ENCODE measurements around the gene KRTAP19-7.

Gene KRTAP19-7, protein sequence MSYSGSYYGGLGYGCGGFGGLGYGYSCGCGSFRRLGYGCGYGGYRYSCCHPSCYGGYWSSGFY

GRCh38 chr21:30561264-30561895 lies at the start of gene KRTAP19-7:
KRTAP19-7 (minus strand) TSS chr21:30561314; CDS start chr21:30561289, 25 bp downstream.
- DNase-seq = no peak

DNA sequence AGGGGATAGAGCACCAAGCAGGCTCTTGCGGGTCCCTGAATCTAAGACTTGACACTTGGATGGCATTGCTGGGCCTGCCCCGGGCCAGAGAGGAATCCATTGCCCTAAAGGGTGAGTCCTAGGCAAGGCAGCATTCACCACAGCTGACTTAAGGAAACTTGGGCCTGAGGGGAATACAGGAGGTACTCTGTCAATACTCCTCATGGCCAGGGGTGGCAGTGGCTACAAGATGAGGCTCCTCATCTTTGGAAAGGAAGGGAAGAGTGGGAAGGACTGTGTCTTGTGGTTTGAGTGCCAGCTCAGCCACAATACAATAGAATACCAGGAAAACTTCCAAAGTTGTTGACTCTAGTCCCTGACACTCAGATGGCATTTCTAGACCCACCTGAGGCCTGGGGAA lies 44.9 kb upstream of the KRTAP19-7 start:
- no peak for DNase-seq

GRCh38 chr21:30600787-30601186 lies 39.7 kb upstream of the KRTAP19-7 start, which contains the start of gene KRTAP22-1:
KRTAP22-1 (plus strand) TSS chr21:30601087.
- DNase-seq = no peak

- DNase-seq = no peak
These were observed 37.7 kb upstream of the KRTAP19-7 start, which contains the start of gene KRTAP6-2 for GRCh38 chr21:30598802-30599201. KRTAP6-2 (minus strand) TSS chr21:30598902; CDS start chr21:30598874, 28 bp downstream.

DNA sequence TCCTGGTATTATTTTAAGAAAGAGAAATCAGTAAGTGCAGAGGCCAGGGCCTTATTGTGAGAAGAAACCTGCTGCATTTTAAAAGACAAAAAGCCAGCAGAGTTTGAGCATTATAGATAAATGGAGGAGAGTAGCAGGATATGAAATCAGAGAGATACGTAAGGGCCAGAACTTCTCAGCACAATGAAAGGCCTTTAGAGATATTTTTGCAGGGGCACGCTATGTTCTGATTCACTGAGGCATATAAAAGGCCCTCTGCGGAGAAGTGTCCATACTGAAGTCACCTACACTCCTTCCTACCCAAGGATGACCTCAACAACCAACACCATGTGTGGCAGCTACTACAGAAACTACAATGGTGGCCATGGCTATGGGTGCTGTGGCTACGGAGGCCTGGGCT lies 31.0 kb upstream of the KRTAP19-7 start, which contains the start of gene KRTAP6-3:
KRTAP6-3 (plus strand) TSS at position 301 of the 400 bp plus-strand sequence; CDS start at position 307, 6 bp downstream.
- DNase-seq = no peak

DNA sequence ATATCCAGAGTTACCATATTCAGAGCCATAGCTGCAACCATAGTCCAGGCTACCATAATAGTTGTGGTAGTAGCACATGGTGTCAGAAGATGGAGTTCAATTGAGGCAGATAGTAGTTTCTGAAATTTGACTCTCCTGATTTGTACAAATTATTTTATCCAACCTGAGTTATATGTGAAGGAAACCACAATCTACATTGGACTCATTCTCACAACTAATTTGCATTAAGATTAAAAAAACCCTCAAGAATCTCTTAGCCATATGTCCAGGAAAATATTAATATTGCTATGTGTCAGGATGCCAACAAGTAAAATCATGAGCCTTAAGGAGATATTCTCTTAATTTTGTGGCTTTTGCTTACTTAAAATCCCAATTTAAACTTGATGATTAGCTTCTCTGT lies 29.2 kb upstream of the KRTAP19-7 start, which contains the start of gene KRTAP22-2:
KRTAP22-2 (minus strand) TSS at position 101 of the 400 bp plus-strand sequence.
- no peak for DNase-seq

- DNase-seq = no peak
These were observed 21.8 kb upstream of the KRTAP19-7 start for GRCh38 chr21:30582870-30583269.

- DNase-seq = no peak
These were observed 19.0 kb upstream of the KRTAP19-7 start for GRCh38 chr21:30580132-30580531.

DNA sequence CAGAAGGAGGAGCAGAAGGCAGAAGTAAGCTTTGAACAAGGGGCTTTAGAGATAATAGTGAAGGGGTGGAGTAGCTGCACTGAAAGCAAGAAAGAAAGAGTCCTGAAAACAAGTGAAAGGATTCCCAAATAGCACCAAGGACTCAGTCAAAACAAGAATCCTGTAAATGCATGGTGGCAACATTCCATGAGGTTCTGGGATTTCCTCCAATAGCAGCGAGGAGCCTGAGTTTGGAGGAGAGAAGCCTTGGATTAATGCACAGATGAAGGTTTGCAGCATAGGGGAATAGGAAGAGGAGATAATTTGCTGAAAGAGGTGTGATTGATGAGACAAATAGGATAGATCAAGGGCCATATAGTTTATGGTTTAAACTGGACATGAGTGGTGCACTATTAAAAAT lies 18.2 kb upstream of the KRTAP19-7 start:
- no peak for DNase-seq

DNA sequence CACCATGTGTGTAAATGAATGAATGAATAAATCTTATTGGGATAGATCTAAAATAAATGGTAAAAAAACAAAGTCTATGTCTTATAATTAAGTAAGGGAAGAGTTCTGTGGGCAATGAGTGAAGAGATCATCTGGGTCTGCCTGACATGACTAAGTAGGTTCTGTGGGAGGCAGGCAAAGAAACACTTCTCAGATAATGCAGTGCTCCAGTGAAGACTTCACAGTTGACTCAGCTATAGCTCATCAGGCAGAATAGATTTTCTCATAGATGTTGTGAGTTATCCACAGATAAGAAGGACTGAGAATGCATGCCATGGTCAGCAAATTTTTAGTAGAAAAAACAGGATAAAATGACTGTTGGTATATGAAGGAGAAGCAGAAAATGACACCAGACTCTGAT lies 16.7 kb upstream of the KRTAP19-7 start:
- no peak for DNase-seq

DNA sequence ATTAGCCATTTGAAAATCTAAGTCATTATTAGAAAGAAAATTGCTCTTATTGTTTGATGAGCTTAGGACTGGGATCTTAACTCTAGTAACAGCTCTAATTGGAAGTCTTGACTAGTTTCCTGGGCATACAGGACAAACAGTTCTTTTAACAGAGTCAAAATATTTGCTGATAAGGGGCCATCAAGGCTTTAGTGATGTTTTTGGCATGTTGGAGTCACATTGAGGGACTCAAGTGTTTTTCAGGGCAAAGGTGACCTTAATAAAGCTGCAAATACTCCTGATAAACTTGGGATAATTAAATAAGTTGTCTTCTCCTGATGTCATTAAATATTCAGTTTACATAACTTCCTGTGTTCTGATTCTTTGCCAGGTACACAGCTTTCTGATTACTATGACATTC lies 6.5 kb upstream of the KRTAP19-7 start:
- DNase-seq = no peak

- DNase-seq = no peak
These were observed 2.5 kb upstream of the KRTAP19-7 start for GRCh38 chr21:30563630-30564029.

DNA sequence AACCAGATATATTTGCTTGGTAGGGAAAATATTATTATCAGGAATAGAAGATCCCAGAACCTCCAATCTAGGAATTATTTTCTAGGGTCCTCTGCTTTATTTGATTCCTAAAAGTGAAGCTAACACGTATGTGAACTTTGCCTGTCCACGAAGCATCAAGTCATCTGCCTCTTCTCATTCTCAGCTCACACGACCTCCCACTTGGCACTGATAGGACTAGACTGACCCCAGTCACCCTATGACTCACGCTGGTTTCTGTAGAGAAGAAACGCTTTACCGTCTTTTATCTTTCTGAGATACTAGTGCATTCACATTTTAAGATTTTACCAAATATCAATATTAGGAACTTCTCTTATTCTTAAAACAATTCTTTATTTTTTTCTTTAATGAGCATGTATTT lies 2.0 kb upstream of the KRTAP19-7 start:
- no peak for DNase-seq

- DNase-seq = no peak
These were observed 843 bp upstream of the KRTAP19-7 start for GRCh38 chr21:30561957-30562356.

DNA sequence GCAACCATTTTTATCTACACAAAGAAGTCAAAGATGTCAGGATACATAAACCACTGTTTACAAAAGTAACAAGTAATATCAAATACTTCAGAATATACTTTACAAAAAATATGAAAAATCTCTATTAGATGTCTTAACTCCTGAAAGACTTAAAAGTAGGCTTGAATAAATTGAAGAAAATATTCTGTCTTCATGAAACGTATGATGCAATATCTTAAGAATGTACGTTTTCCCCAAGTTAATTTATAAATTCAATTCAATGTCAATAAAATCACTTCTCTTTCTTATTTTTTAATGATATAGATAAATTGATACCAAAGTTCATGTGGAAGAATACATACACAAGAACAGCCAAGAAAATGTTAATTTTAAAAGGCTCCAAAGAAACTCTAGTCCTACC lies 6.0 kb downstream of the KRTAP19-7 start:
- no peak for DNase-seq

GRCh38 chr21:30552782-30553181 lies 8.3 kb downstream of the KRTAP19-7 start:
- no peak for DNase-seq

DNA sequence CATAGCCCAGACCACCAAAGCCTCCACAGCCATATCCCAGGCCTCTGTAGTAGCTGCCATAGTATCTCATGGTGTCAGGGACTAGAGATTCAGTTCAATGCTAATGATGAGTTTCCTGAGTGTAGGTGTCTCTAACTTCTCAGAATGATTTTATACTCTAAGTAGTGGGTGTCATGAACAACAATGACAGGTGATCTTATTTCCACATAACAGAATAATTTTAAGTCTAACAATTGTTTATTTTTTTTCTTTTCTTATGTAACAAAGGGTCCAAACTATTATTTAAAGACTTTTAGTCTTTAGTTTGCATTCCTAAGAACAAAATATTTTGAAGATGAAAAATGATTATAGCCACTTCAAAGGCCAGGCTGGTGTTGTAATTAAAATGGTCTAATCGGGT lies 19.4 kb downstream of the KRTAP19-7 start, which contains the start of gene KRTAP19-6:
KRTAP19-6 (minus strand) TSS at position 101 of the 400 bp plus-strand sequence; CDS start at position 70, 31 bp downstream.
- no peak for DNase-seq

DNA sequence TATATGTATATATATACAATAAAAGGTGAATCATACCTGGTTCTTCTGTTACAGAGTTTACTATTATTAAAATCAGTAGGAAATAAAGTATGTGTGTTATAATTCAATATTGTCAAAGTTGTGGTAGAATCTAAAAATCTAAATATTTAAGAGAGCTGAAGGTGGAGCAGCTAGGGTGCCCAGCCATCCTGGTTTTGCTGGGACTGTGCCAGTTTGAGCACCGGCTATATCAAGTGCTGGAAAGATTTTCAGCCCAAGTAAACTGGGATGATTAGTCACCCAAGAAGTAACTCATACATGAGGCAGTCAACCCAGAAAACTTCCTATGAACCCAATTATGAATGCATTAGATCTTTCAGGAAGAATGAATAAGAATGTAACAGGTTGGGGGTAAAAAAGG lies 42.2 kb downstream of the KRTAP19-7 start:
- no peak for DNase-seq

GRCh38 chr21:30515681-30516080 lies 45.4 kb downstream of the KRTAP19-7 start:
- no peak for DNase-seq
